Activated naive CD4-positive, alpha-beta T cell treated with anti-CD3 and anti-CD28 coated beads for 36 hours (primary cell): ENCODE measurements around the gene EGFLAM. TPM values are rescaled to one million over a fixed set of nuclear protein-coding genes. Genes with fewer than 3 reads are reported as not detected.

Experiments used
- CTCF ChIA-PET: fragments of 350-600 bp; sonication (Branson Sonifier 250); formaldehyde crosslinking; loops from one replicate; lab custom pipeline; 2021; ENCODE audit warnings: antibody characterized with exemption; lab: Charles Lee
- DNase-seq: peaks from one replicate; pipeline ENCODE4 v3.0.0-alpha.2; 2020
- H3K27ac Mint-ChIP-seq: one replicate; pipeline ENCODE4 v1.8.0; 2021; ENCODE audit warnings: mild to moderate bottlenecking, mixed read lengths
- H3K27me3 Mint-ChIP-seq: one replicate; pipeline ENCODE4 v1.8.0; 2021; ENCODE audit warnings: low read depth, mixed read lengths
- H3K36me3 Mint-ChIP-seq: one replicate; pipeline ENCODE4 v1.8.0; 2021; ENCODE audit warnings: low read depth, mixed read lengths
- H3K4me1 Mint-ChIP-seq: one replicate; pipeline ENCODE4 v1.8.0; 2021; ENCODE audit warnings: low read depth, mixed read lengths
- H3K4me3 Mint-ChIP-seq: one replicate; pipeline ENCODE4 v1.8.0; 2021; ENCODE audit warnings: mild to moderate bottlenecking, moderate library complexity, mixed read lengths
- H3K9me3 Mint-ChIP-seq: one replicate; pipeline ENCODE4 v1.8.0; 2021; ENCODE audit warnings: mixed read lengths
- intact Hi-C: fragments of 100-400 bp; cut with micrococcal nuclease; formaldehyde crosslinking; loops from one replicate; pipeline ENCODE4 v1.15.1; 2023
- total RNA-seq, 2 experiments: library from RNA; stranded (reverse); gene quantifications; one replicate each; pipeline ENCODE4 v1.2.3, GENCODE V29; 2021

EGFLAM gene
- total RNA-seq, 2 experiments from 2014 or later, result not detected

DNA sequence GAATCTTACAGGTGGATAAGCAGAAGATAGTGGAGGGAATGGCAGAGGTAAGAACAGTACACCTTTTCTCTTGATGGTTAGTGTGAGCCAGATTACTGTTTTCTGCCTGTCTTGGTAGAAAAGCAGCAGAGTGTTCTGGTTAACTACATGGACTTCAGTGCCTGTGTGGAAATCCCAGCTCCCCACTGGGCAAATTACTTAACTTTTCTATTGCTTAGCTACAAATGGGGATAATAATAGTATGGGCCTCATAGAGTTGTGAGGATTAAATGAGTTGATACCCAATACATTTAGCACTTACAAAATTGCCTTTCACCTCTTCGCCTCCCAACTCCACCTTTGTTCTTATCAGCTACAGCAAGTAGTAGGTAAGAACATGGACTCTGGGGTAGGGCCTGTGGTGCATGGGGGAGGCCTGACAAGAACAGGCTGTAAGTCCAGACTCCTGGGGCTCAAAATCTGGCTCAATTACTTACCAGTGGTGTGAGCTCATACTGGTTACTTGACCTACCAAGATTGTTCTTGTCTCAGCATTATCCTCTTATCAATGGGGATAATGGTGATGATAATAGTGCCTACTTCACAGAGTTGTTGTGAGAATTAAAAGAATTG, 173.0 kb downstream of the EGFLAM start:
- no peaks in the 10 kb centered on the region for H3K9me3 Mint-ChIP-seq
- peaks cover 14% of the 10 kb centered on the region for H3K27me3 Mint-ChIP-seq
- no peaks in the 10 kb centered on the region for H3K36me3 Mint-ChIP-seq
- H3K4me1 Mint-ChIP-seq, result no peaks in the 10 kb centered on the region
- CTCF ChIA-PET, result interaction anchor here (1.3 to 3.8 kb wide), 2 partner anchors 10 kb away, joined by 7 to 18 read pairs; no protein-coding TSS in a partner anchor
- intact Hi-C loops, result no loop called here
- H3K27ac Mint-ChIP-seq, result no peak overlapping the region
- no peak overlapping the region for H3K4me3 Mint-ChIP-seq
- no peak for DNase-seq

DNA sequence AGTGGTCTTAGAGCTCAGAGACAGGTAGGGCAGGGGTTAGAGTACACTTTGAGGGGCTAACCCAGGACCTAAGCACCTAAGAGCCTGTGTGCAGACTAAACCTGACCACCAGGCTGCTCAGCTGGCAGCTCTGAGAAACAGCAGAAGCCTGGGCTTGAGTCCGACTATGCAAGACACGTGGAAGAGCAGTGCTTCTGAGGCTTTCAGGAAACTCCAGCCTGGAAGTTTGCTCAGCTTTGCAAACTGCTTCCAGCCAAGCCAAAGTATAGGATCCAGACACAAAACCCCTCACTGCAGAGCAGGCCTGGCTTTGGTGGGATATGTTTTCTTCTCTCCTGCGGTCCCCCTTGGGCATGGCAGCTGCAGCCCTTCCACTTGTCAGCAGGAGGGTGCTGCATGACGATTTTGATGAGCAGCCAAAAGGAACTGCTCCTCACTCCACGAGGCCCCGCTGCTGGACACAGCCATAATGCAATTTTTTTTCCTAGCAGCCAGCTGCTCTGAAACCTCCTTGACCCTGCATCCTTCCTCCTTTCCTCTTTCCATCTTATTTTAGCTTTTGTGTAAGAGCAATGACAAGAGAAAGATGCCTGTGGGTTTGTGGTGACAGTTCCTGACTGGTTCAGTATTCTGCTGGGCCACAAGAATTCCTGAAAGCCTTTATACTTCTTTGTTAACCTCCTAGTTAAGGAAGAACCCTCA, 175.0 kb downstream of the EGFLAM start:
- Mint-ChIP-seq H3K27ac (no peak overlapping the region), H3K4me3 (no peak overlapping the region), H3K4me1 (no peaks in the 10 kb centered on the region), H3K9me3 (no peaks in the 10 kb centered on the region), H3K27me3 (peaks cover 18% of the 10 kb centered on the region), H3K36me3 (no peaks in the 10 kb centered on the region)
- intact Hi-C loops, result no loop called here
- CTCF ChIA-PET, result interaction anchor here (1.0 to 3.8 kb wide), 3 partner anchors 8 to 15 kb away, joined by 3 to 18 read pairs (median 6); no protein-coding TSS in a partner anchor
- DNase-seq, result no peak

DNA sequence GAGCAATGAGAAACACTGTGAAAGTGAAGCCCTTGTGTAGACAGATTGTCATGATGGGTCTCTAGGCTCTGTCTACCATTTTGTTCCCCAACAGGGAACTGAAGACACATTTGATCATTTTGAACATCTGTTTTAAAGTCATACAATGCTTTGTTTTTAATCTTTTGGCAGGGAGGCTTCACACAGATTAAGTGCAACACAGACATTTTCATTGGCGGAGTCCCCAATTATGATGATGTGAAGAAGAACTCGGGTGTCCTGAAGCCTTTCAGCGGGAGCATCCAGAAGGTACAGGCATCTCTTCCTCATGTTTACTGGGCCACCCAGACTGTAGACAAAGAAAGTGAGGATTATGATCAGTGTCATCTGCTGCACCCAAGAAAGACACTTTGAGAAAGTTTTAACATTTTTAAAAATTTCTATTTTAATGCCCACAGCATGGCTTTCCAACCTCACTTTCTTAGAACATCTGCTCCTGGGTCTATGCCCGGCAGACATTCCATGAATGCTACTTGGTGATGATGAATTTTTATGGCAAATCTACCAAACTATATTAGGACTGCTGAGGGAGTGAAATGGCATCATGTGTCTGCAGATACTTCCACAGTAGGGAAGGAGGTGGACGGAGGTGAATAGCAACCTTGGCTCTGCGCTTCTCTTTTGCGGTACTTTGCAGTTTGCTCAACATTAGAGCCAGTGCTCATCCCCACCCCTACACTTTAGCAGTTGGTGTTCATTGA, 176.8 kb downstream of the EGFLAM start:
- no peaks in the 10 kb centered on the region for H3K9me3 Mint-ChIP-seq
- H3K4me3 Mint-ChIP-seq, result no peak overlapping the region
- DNase-seq, result no peak
- no peaks in the 10 kb centered on the region for H3K36me3 Mint-ChIP-seq
- no peak overlapping the region for H3K27ac Mint-ChIP-seq
- peaks cover 26% of the 10 kb centered on the region for H3K27me3 Mint-ChIP-seq
- no peaks in the 10 kb centered on the region for H3K4me1 Mint-ChIP-seq
- intact Hi-C loops, result no loop called here
- CTCF ChIA-PET, result no interaction called here

DNA sequence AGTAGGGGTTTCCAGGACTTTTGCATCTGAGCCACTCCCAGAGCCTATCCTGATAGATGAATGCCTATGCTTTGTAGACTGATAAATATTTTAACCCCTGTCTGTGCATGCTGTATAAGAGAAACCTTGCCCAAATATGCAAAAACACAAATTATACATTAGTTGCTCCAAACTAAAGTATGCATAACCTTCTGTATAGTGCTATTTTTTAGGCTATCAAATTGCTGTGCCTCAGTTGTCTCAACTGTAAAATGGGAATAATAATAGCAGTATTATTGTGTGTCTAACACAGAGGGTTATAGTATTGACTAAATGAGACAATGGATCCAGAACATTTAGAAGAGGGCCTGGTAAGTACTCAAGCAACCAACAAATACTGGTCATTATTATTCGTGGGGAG, 180.4 kb downstream of the EGFLAM start:
- Mint-ChIP-seq H3K4me1 (no peaks in the 10 kb centered on the region), H3K27me3 (peaks cover 43% of the 10 kb centered on the region), H3K9me3 (no peaks in the 10 kb centered on the region), H3K36me3 (no peaks in the 10 kb centered on the region), H3K4me3 (no peak overlapping the region), H3K27ac (no peak overlapping the region)
- intact Hi-C loops, result no loop called here
- CTCF ChIA-PET, result interaction anchor here (0.7 kb wide), 1 partner anchor 14 kb away, joined by 3 read pairs; no protein-coding TSS in a partner anchor
- no peak for DNase-seq

DNA sequence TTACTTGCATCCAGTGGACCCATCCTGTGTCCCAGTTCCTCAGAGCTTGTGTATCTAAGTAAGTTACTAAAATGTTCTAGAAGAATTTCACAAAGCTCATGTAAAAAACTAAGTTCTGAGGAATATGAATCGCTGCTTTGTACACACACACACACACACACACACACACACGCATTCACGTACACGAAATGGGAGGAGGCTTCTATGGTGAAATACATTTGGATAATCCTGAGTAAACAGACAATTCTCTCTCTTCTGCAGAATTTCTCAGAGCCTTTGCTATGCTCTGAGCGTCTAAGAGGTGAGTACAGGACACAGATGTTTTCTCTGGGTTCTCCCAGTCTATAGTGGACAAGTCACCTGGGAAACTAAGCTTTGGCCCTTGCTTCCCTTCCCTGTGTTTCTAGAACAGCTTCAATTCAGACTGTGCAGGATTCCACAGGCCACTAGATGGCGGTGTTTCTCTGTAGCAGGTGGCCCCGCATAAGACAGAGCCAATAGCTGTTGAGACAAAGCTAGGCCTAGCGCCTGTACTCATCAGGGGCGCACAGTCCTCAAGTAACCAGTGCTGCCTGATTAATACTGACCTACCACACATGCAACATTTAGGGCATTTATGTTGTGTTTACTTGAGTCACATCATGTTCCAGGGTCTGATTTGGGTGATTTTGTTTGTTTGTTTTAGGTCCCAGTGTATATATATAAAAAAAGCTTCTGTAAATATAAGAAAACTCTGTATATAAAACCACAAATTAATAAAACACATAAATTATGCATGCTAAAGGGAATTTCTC, 183.3 kb downstream of the EGFLAM start:
- peak; percentile 92 for DNase-seq
- CTCF ChIA-PET, result interaction anchor here (0.5 to 3.9 kb wide), 73 partner anchors 9 to 1477 kb away, joined by 3 to 122 read pairs (median 4); no protein-coding TSS in a partner anchor
- peaks cover 40% of the 10 kb centered on the region for H3K27me3 Mint-ChIP-seq
- no peak overlapping the region for H3K4me3 Mint-ChIP-seq
- H3K36me3 Mint-ChIP-seq, result no peaks in the 10 kb centered on the region
- no peaks in the 10 kb centered on the region for H3K9me3 Mint-ChIP-seq
- intact Hi-C loops, result loop anchor here (1.0 to 5.0 kb wide), 8 partner anchors 59 to 1131 kb away; no protein-coding TSS in a partner anchor
- no peaks in the 10 kb centered on the region for H3K4me1 Mint-ChIP-seq
- H3K27ac Mint-ChIP-seq, result no peak overlapping the region

DNA sequence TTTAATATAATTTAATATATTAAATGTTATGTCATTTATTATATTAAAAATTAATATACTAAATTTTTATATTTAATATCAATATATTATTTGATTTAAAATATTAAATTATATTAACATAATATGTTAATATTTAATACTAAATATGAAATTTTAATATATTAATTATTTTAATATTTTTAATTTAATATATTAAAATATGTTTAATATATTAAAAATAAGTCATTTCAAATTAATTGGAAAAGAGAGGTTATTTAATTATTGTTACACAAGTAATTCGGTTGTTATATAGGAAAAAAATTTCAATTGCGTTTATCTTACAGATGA, 183.9 kb downstream of the EGFLAM start:
- CTCF ChIA-PET, result interaction anchor here (0.5 to 3.9 kb wide), 62 partner anchors 9 to 1477 kb away, joined by 3 to 122 read pairs (median 4); no protein-coding TSS in a partner anchor
- H3K27ac Mint-ChIP-seq, result no peak overlapping the region
- H3K4me3 Mint-ChIP-seq, result no peak overlapping the region
- no peaks in the 10 kb centered on the region for H3K4me1 Mint-ChIP-seq
- no peak for DNase-seq
- intact Hi-C loops, result loop anchor here (5.0 kb wide), 1 partner anchor 1130 kb away; no protein-coding TSS in a partner anchor
- no peaks in the 10 kb centered on the region for H3K9me3 Mint-ChIP-seq
- H3K36me3 Mint-ChIP-seq, result no peaks in the 10 kb centered on the region
- H3K27me3 Mint-ChIP-seq, result peaks cover 42% of the 10 kb centered on the region

DNA sequence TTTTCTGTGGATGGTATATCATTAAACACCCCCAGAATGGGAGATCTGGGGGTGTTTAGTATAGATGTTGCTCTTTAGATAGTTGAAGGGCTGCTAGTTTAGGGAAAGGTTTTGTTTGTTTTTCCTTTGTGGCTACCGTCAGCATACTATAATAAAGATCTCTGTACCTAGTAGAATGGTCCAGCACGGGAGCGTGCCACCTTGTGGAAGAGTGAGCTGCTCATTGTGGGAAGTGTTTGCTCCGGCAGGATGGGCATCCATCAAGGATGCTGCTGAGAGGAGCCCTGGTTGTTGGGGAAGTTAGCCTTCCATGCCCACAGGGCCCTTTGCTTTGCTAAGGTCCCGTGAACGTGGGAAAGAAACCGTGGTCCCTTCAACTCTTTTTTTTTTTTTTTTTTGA, 185.0 kb downstream of the EGFLAM start:
- no peaks in the 10 kb centered on the region for H3K4me1 Mint-ChIP-seq
- H3K27me3 Mint-ChIP-seq, result peaks cover 47% of the 10 kb centered on the region
- no peak overlapping the region for H3K27ac Mint-ChIP-seq
- CTCF ChIA-PET, result no interaction called here
- no peaks in the 10 kb centered on the region for H3K36me3 Mint-ChIP-seq
- H3K9me3 Mint-ChIP-seq, result no peaks in the 10 kb centered on the region
- H3K4me3 Mint-ChIP-seq, result no peak overlapping the region
- intact Hi-C loops, result loop anchor here (5.0 kb wide), 1 partner anchor 1129 kb away; no protein-coding TSS in a partner anchor
- no peak for DNase-seq

DNA sequence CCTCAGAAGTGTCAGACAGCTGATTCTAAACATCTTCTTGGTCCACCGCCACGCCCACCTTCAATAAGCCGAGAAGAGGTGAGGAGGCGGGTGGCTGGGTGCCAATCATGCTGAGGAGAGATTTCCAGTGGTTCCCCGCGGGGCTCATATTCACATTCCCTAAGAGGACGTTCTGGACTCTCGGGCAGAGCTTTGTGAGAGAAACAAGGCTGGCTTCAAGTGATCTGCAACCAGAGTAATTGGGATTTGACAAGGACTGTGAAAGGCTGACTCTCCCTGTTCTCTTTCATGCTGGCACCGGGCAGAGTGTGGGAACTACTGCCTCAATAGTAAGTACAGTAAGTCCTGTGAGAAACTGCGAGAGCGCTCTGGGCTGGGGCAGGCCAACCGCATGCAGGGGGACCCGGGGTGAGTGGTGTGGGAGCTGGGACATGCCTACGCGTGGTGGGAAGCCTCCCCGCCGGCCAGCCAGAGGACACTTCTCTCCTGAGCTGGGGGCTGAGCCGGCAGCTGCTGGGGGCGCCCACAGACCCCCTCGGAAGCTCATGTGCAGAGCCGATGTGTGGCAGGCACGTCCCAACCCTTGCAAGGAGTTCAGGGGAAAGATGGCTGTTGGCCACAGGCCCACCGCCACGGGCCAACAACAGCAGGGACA, 187.1 kb downstream of the EGFLAM start:
- intact Hi-C loops, result no loop called here

DNA sequence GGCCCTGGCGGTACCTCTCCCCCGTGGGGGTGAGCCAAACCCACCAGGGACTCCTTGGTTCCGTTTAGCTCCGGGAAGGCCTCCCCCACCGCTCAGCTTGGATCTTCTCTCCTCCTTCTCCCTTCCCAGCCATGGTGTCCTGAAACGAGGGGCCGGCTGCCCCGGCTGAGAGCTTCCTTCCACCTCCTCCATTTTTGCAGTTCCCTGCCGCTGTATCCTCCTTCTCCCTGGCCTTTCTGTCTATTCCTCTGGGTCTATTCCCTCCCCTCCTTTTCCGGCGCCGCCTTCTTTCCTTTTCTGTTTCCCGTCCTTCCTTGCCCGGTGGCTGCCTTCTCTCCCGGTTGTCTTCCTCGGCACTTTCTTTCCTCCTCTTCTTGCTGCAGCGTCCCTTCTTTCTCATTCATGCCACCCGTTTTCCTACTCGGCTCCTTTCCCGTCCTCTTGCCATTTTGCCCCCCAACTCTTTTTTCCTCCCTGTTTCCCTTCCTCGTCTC, 187.7 kb downstream of the EGFLAM start:
- no peak overlapping the region for H3K27ac Mint-ChIP-seq
- intact Hi-C loops, result no loop called here
- H3K4me1 Mint-ChIP-seq, result peaks cover 4% of the 10 kb centered on the region
- no peak overlapping the region for H3K4me3 Mint-ChIP-seq
- peaks cover 55% of the 10 kb centered on the region for H3K27me3 Mint-ChIP-seq
- CTCF ChIA-PET, result no interaction called here
- no peak for DNase-seq
- no peaks in the 10 kb centered on the region for H3K9me3 Mint-ChIP-seq
- no peaks in the 10 kb centered on the region for H3K36me3 Mint-ChIP-seq

More for the DNA sequence above, 187.1 kb downstream of the EGFLAM start:
- CTCF ChIA-PET, result interaction anchor here (0.8 to 1.6 kb wide), 2 partner anchors 25 to 365 kb away, joined by 3 to 4 read pairs; no protein-coding TSS in a partner anchor
- H3K27ac Mint-ChIP-seq, result no peak overlapping the region
- DNase-seq, result no peak
- no peaks in the 10 kb centered on the region for H3K36me3 Mint-ChIP-seq
- H3K9me3 Mint-ChIP-seq, result no peaks in the 10 kb centered on the region
- H3K4me1 Mint-ChIP-seq, result no peaks in the 10 kb centered on the region
- H3K4me3 Mint-ChIP-seq, result no peak overlapping the region
- H3K27me3 Mint-ChIP-seq, result peaks cover 52% of the 10 kb centered on the region

DNA sequence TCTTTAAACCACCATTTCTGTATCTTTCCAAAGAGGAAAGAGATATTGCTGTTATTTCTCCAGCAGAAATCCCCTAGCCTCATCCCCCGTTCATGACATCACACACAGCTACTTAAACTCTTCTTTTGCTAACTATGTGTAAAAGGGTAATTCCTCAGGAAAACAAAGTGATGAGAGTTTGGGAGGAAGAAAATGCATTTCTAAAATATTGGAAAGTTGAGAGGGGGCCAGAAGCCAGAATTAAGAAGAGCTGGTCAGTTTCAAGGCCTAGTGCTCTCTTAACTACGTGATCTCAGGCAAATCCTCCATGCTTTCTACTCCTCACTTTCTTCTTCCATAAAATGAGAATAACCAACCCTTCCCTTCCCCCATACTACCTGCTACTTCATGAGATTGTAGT, 188.7 kb downstream of the EGFLAM start:
- intact Hi-C loops, result no loop called here
- Mint-ChIP-seq H3K36me3 (no peaks in the 10 kb centered on the region), H3K9me3 (no peaks in the 10 kb centered on the region), H3K4me3 (no peak overlapping the region), H3K27ac (no peak overlapping the region), H3K27me3 (peaks cover 52% of the 10 kb centered on the region), H3K4me1 (peaks cover 4% of the 10 kb centered on the region)
- CTCF ChIA-PET, result no interaction called here
- DNase-seq, result no peak

DNA sequence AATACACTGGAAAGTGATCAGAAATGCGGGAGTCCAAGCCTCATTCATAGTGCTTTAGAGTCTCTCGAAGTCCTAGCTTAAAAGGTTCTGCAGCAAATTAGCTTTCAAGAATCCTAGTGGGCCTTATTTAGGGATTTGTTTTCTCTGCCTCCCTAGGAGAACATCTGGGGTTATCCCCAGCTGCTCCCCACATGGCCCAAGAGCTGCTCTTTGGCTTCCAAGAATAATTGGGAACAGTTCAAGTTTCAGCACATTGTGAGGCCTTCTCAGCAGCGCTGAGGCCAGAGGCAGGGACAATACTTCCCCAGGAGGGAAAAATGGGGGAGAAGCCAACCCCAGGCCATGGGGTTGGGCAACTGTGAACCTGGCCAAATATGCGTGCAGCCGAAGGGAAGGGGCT, 189.4 kb downstream of the EGFLAM start:
- CTCF ChIA-PET, result no interaction called here
- H3K9me3 Mint-ChIP-seq, result no peaks in the 10 kb centered on the region
- peaks cover 10% of the 10 kb centered on the region for H3K4me1 Mint-ChIP-seq
- H3K27me3 Mint-ChIP-seq, result peaks cover 59% of the 10 kb centered on the region
- no peak for DNase-seq
- H3K4me3 Mint-ChIP-seq, result no peak overlapping the region
- intact Hi-C loops, result no loop called here
- H3K27ac Mint-ChIP-seq, result no peak overlapping the region
- H3K36me3 Mint-ChIP-seq, result no peaks in the 10 kb centered on the region
